ENCODE measurements around the gene NANOS3.

DNA sequence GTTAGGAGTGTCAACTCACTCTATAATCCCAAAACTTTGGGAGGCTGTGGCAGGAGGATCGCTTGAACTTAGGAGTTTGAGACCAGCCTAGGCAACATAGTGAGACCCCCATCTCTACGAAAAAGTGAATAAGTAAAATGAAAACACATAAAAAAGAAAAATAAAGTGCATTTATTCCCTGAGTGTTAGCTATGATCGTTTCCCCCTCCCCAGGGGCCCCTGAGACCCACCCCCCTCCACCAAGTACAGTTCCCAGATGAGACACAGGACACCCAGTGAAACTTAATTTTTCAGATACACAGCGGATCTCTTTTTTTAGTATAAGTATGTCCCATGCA is 28.6 kb upstream of the NANOS3 start:
- TF ChIP-seq, protein P1, sequence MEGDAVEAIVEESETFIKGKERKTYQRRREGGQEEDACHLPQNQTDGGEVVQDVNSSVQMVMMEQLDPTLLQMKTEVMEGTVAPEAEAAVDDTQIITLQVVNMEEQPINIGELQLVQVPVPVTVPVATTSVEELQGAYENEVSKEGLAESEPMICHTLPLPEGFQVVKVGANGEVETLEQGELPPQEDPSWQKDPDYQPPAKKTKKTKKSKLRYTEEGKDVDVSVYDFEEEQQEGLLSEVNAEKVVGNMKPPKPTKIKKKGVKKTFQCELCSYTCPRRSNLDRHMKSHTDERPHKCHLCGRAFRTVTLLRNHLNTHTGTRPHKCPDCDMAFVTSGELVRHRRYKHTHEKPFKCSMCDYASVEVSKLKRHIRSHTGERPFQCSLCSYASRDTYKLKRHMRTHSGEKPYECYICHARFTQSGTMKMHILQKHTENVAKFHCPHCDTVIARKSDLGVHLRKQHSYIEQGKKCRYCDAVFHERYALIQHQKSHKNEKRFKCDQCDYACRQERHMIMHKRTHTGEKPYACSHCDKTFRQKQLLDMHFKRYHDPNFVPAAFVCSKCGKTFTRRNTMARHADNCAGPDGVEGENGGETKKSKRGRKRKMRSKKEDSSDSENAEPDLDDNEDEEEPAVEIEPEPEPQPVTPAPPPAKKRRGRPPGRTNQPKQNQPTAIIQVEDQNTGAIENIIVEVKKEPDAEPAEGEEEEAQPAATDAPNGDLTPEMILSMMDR (IDR thresholded peaks at IDR 0.05; ENCODE audit: insufficient read depth, low read depth, low read length) = no peak
- no peak for TF ChIP-seq EZH2 (IDR thresholded peaks at IDR 0.05; ENCODE audit: insufficient read depth, low read length)
